Stimulated activated CD4-positive, alpha-beta T cell treated with anti-CD3 and anti-CD28 coated beads, Interleukin-1b, Interleukin-23, amount 100 ng/mL, for 1 hour (primary cell): ENCODE results near the gene RRP12.
"Not testable (repeated sequence)": the region's sequence is repeated elsewhere in the genome, so short reads cannot be mapped to it uniquely, and the experiment has no call there.

ENCODE experiments used
- DNase-seq, 2 donors: peaks; one replicate each; pipeline ENCODE4 v3.0.0-alpha.2; 2020; ENCODE audit warnings: low read depth in 2 of 2

Gene RRP12, protein sequence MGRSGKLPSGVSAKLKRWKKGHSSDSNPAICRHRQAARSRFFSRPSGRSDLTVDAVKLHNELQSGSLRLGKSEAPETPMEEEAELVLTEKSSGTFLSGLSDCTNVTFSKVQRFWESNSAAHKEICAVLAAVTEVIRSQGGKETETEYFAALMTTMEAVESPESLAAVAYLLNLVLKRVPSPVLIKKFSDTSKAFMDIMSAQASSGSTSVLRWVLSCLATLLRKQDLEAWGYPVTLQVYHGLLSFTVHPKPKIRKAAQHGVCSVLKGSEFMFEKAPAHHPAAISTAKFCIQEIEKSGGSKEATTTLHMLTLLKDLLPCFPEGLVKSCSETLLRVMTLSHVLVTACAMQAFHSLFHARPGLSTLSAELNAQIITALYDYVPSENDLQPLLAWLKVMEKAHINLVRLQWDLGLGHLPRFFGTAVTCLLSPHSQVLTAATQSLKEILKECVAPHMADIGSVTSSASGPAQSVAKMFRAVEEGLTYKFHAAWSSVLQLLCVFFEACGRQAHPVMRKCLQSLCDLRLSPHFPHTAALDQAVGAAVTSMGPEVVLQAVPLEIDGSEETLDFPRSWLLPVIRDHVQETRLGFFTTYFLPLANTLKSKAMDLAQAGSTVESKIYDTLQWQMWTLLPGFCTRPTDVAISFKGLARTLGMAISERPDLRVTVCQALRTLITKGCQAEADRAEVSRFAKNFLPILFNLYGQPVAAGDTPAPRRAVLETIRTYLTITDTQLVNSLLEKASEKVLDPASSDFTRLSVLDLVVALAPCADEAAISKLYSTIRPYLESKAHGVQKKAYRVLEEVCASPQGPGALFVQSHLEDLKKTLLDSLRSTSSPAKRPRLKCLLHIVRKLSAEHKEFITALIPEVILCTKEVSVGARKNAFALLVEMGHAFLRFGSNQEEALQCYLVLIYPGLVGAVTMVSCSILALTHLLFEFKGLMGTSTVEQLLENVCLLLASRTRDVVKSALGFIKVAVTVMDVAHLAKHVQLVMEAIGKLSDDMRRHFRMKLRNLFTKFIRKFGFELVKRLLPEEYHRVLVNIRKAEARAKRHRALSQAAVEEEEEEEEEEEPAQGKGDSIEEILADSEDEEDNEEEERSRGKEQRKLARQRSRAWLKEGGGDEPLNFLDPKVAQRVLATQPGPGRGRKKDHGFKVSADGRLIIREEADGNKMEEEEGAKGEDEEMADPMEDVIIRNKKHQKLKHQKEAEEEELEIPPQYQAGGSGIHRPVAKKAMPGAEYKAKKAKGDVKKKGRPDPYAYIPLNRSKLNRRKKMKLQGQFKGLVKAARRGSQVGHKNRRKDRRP (N-terminal part only)

GRCh38 chr10:97400665-97401454 is at the start of gene RRP12:
TSS of gene RRP12 (minus strand) at chr10:97401340. CDS start at chr10:97401231, 109 bp downstream.
- peak in 1 of 2 donors; percentile 60 for DNase-seq

- no peak for DNase-seq
These were observed 49.7 kb upstream of the RRP12 start for GRCh38 chr10:97450828-97451227.

DNA sequence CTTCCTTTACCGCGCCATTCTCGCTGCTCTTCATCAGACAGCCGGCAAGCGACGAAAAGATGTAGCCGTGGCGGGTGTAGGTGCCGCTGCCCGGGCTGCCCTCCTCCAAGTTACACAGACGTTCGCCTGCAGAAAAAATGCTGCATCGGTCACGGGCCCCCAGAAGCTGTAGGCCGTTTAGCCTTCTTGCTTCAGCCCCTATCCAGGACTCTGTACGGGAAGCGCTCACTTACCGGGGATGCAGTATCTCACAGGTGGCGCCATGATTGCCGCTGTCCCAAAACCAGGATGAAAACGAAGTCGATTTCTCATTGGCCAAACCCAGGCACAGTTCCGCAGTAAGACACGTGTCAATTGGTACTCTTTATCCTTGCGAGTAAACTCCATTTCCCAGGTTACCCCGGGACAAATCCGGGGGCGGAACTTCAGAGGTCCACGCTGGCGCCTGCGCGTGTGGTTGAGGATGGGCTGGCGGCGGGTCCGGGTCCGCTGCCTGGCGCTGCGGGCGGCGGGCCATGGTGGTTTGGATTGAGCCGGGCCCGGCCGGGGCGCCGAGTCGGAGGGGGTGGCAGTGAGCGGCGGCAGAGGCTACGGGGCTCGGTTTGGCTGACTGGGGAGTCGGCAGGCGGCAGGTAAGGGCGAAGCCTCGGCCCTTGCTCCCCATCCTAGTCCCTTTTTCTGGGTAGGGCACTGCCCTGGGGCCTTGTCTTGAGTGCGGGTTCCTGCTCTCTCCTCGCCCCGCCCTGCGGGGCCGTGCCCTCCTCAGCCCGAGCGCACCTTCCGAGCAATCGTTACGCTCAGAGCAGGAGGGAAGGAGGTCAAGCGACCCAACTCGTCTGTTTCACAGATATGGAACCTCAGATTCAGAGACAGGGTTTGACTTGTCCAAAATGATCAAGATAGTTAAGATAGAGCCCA is 44.8 kb upstream of the RRP12 start, which contains the start of the genes EXOSC1 and ZDHHC16:
EXOSC1 (minus strand) TSS at position 285 of the 918 bp plus-strand sequence; CDS start at position 264, 21 bp downstream.
ZDHHC16 (plus strand) TSS at position 454 of the 918 bp plus-strand sequence. CDS start 5,501 bp downstream, outside the sequence.
- DNase-seq: peak; percentile 77

DNA sequence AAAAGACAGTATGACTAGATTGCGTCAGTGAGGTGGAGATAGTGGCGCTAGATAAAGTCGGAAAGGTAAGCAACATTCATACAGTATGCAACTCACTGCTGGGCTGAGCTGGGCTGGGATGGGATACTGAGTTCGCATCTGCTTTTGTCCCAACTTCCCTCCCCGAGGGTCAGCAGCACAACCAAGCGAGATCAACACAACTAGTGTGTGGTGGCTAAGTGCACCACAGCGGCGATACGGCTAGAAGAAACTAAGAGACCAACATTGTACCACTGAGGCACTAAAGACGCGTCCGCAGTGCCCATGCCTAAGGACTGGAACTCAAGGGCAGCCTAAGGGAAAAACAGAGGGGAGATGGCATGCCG is 44.2 kb upstream of the RRP12 start:
- no peak for DNase-seq

DNA sequence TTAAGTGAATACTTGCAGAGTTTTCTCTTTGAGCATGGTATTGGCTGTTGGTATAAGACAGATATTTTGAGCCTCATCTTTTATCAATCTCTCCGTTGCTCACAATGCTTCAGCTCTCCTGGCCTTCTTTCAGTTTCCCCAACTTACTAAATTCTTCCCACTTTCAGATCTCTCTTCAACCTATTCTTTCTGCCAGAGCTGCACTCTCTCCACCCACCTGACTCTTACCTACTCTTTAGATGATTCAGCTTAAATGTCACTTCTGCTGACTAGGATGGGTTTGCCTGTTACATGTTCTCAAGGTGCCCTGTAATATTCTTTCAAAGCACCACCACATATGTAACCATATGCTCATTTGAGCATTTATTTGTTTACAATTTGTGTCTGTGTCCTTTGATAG is 43.1 kb upstream of the RRP12 start:
- DNase-seq: no peak

GRCh38 chr10:97442277-97442676 is 41.1 kb upstream of the RRP12 start:
- no peak for DNase-seq

DNA sequence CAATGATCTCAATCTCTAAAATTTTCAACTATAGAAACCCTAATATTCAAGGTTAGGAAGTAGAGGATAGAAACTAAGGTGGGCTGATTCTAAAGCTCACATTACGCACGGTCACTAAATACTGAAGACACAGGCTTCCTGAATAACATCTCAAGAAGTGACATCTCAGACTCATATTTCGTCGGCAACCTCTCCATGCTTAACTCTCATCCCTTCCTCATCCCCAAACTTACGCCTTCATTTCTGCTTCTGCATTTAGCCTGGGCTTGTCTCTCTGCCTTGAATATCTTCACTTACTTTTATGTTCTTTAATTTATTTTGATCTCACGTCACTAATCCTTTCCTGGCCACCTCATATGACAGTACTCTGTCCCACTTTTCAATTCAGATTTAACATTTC is 34.1 kb upstream of the RRP12 start:
- no peak for DNase-seq

GRCh38 chr10:97434557-97434956 is 33.4 kb upstream of the RRP12 start:
- no peak for DNase-seq

GRCh38 chr10:97434055-97434454 is 32.9 kb upstream of the RRP12 start:
- no peak for DNase-seq

DNA sequence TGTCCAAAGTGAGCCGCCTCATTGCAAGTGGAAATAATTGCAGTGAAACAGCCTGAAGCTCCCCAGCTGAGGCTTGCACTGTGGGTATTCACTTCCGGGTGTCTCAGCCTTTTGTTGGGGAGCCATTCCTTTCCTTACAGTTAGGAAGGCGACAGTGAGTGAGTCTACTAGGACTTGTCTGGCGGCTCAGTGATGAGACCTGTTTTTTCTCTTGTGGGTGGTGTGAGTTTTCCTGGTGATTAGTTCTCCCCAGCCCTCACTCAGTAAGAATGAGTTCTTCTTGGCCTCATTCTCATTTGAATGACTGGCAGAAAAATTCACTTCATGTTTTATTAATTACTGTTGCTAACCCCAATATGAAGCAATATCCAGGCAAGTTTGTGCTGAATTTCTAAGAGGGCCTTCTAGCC is 27.4 kb upstream of the RRP12 start:
- DNase-seq: no peak

- DNase-seq: no peak
These were observed 26.5 kb upstream of the RRP12 start for GRCh38 chr10:97427571-97428179.

DNA sequence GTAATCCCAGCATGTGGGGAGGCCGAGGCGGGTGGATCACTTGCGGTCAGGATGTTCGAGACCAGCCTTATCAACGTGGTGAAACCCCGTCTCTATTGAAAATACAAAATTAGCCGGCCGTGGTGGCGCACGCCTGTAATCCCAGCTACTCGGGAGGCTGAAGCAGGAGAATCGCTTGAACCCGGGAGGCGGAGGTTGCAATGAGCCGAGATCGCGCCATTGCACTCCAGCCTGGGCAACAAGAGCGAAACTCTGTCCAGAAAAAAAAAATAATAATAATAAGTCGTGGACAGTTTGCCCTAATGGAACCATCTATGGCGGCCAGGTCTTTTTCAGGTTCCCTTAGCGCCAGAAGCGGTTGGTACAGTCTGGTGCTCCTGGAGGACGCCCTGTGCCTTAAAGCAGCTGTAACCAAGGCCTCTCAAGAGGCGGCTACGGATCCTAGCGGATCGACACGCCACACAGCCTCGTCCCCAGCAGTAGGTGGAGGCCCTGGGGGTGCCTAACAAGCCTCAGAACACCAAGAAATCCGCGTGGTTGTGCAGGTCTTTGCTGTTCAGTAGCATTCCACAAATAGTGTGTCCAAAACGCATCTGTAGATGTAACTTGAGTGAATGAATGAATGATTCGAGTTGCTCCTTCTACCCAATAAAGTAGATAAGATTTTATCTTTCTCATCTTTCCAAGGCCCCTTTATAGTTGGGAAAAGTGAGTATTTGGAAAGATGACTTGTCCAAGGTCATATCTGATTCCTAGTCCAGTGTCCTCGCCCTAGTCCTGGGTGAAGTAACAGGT is 25.8 kb upstream of the RRP12 start:
- no peak for DNase-seq

DNA sequence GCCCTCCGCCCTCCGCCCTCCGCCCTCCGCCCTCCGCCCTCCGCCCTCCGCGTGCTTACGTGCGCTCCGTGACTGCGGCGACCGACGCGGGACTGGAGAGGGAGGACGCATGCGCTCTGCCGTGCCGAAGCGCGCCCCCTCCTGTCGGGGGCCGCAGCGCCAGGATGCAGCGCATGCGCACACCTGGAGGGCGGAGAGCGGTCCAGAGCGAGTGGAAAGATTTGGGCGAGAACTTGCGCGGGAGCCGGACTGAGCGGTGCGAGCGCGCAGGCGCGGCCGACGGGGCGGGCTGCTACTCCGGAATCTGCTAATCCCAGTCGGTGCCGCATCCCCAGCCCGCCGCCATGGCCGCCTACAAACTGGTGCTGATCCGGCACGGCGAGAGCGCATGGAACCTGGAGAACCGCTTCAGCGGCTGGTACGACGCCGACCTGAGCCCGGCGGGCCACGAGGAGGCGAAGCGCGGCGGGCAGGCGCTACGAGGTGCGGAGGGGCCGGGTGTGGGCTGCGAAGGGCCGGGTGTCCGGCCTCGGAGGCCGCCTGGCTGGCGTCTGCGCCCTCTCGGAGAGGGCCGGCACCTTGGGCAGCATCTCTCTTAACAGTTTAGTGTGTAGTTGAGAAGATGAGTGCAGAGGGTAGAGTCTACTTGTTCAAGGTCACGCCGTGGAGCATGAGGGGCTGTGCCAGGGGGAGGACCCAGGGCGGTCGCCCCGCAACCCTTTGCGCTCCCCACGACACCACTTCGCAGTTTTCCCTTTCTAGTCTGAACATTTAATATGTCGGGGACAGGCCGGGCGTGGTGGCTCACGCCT is 25.0 kb upstream of the RRP12 start, which contains the start of gene PGAM1:
PGAM1 (plus strand) TSS at position 228 of the 812 bp plus-strand sequence; CDS start at position 345, 117 bp downstream.
- peak; percentile 87 to 90 for DNase-seq

GRCh38 chr10:97423757-97424098 is 22.6 kb upstream of the RRP12 start:
- not testable (repeated sequence) for DNase-seq

GRCh38 chr10:97416565-97416964 is 15.4 kb upstream of the RRP12 start:
- no peak for DNase-seq

DNA sequence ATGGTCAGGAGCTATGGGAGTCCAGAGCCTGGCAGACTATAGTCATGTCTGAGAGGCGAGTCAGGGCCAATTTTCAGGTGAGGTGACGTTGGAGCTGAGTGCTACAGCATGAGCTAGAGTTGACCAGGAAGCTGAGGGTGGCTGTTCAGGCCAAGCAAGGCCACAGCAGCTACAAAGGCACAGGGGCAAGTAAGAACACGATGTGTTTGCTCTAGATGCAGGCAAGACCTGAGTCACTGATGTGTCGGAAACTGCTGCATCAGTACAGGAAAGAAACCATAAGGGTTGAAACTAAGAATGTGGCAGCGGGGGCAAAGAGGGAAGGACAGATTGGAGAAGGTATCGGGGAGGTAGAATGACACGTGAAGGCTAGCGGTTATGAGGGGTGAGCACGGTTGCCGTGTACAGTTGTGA is 11.8 kb upstream of the RRP12 start:
- no peak for DNase-seq

- DNase-seq: no peak
These were observed 10.3 kb upstream of the RRP12 start for GRCh38 chr10:97411406-97411805.
